ENCODE results near the gene BRD3.

GRCh38 chr9:133982971-133983720, 84.7 kb downstream of the BRD3 start:
- TF ChIP-seq POLR2A (IDR thresholded peaks at IDR 0.05) (no peak), CTCF (IDR thresholded peaks at IDR 0.05 in 4 of 5, conservative IDR thresholded peaks at IDR 0.05 in 1 of 5) (no peak)
